ENCODE data around the gene KDM1A. TPM values are rescaled to one million over a fixed set of nuclear protein-coding genes. Genes with fewer than 3 reads are reported as not detected.

Gene KDM1A
- total and polyA plus RNA-seq, 9 of the 15 experiments (the other 6 are each of a cell fraction or from before 2014, with no cell fraction given): 59.2 to 181 (median 168) TPM

DNA sequence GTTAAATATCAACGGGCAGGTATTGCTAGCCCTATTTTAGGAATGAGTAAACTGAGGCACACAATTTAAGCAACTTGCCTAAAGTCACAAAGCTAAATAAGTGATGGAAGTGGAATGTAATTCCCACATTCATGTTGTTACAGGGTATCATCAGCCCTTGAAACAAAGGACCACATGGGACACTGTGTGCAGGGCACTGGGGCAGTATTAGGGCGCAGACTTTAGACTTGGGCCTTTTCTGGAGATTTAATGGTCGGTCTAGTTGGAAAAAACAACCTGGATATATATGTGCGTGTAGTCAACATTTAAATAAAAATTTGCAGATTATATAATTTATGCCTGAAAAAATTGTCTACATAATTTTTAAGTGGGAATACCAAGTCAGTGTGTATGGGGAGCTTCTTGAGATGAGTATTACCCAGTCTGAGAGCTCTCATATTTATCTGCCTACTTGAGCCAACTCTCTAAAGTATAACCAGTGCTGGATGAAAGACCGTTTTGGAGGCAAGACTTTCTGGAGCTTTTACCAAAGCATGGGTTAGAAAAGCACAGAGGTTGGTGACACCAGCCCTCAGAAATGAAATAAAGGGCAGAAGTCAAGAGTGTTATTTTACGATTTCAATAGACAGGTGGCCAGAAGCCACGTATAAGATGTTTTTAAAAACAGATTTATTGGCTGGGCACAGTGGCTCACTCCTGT lies 1.6 kb downstream of the KDM1A start:
- Histone ChIP-seq H3K4me2 (ENCODE audit: insufficient read depth, low read length) (peak overlapping the region; percentile 96), H3K4me1 (replicated peaks in 1 of 2; ENCODE audit: control insufficient read depth in 2 of 2, insufficient read depth in 2 of 2, low read length in 2 of 2) (peaks cover 7 to 11% of the 10 kb centered on the region in 2 experiments; a peak in 4 of 5 replicates), H3K9me1 (ENCODE audit: control insufficient read depth, insufficient read depth, low read length) (no peaks in the 10 kb centered on the region), H3K27me3 (ENCODE audit: control insufficient read depth in 2 of 2, insufficient read depth in 2 of 2, low read length in 2 of 2) (no peaks in the 10 kb centered on the region), H3K27ac (ENCODE audit: extremely low read depth, low read depth, low read length) (peak overlapping the region; percentile 91), H3K4me3 (peak overlapping the region; percentile 94), H3K36me3 (ENCODE audit: control insufficient read depth, insufficient read depth, low read length) (peaks cover 13% of the 10 kb centered on the region; the same call in 2 of the 3 replicates), H3K9me3 (replicated peaks; ENCODE audit: control insufficient read depth, insufficient read depth, low read depth, low read length) (peaks cover 14% of the 10 kb centered on the region; the same call in 1 of the 2 replicates), H2AFZ (ENCODE audit: low read depth, low read length) (no peak overlapping the region), H3K79me2 (ENCODE audit: control insufficient read depth, insufficient read depth, low read length) (peaks cover 70% of the 10 kb centered on the region), H3K9ac (ENCODE audit: insufficient read depth in 1 of 2, low read depth in 2 of 2, low read length in 2 of 2) (peak overlapping the region; percentile 53 to 98), H4K20me1 (replicated peaks; ENCODE audit: control insufficient read depth, insufficient read depth, low read length) (peaks cover 3% of the 10 kb centered on the region; the same call in 1 of the 2 replicates)
- ChIA-PET CTCF (ENCODE audit: low intra/inter-chr PET ratio) (no interaction called here), POLR2A (interaction anchor here (0.7 to 2.9 kb wide), 5 partner anchors 9 to 100 kb away, joined by 3 to 22 read pairs (median 3); no protein-coding TSS in a partner anchor)
- 15% methylated on average over 7 of the region's 7 CpGs for WGBS (ENCODE audit: insufficient coverage, low coverage, missing lambda C conversion rate)
- no peak for FAIRE-seq
- TF ChIP-seq MYC (IDR thresholded peaks at IDR 0.05; ENCODE audit: low read depth, low read length) (0 out of 2 replicates have a peak, but pooled peaks have one; percentile 13), MYC (CRISPR knock-in tag; IDR thresholded peaks at IDR 0.05; ENCODE audit: borderline replicate concordance, low read depth) (no peak), DMBX1 (CRISPR knock-in tag; IDR thresholded peaks at IDR 0.05; ENCODE audit: borderline replicate concordance) (no peak), BCOR (IDR thresholded peaks at IDR 0.05) (peak; percentile 44; the same call in 1 of the 2 replicates), ZNF644 (tag; IDR thresholded peaks at IDR 0.05; ENCODE audit: low read depth) (no peak), MAZ (CRISPR knock-in tag; conservative IDR thresholded peaks at IDR 0.05 in 1 of 2, IDR thresholded peaks at IDR 0.05 in 1 of 2) (no peak), KDM5B (IDR thresholded peaks at IDR 0.05; ENCODE audit: insufficient replicate concordance, low read depth, low read length) (peak; percentile 5), ADNP (tag; IDR thresholded peaks at IDR 0.05) (0 out of 2 replicates have a peak, but pooled peaks have one; percentile 21)
- TF ChIP-seq, protein P1, sequence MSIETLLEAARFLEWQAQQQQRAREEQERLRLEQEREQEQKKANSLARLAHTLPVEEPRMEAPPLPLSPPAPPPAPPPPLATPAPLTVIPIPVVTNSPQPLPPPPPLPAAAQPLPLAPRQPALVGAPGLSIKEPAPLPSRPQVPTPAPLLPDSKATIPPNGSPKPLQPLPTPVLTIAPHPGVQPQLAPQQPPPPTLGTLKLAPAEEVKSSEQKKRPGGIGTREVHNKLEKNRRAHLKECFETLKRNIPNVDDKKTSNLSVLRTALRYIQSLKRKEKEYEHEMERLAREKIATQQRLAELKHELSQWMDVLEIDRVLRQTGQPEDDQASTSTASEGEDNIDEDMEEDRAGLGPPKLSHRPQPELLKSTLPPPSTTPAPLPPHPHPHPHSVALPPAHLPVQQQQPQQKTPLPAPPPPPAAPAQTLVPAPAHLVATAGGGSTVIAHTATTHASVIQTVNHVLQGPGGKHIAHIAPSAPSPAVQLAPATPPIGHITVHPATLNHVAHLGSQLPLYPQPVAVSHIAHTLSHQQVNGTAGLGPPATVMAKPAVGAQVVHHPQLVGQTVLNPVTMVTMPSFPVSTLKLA (conservative IDR thresholded peaks at IDR 0.05): 0 out of 4 replicates have a peak, but pooled peaks have one; percentile 7 to 8
- no TSS peak for BruUV-seq (replicated peaks)
- intact Hi-C loops (cut with micrococcal nuclease) (no loop called here), in situ Hi-C loops (cut with MboI) (no loop called here)
- peak in 1 of 4 experiments; percentile 12 for DNase-seq (ENCODE audit: extremely low read depth in 1 of 4, low spot score in 3 of 4)
- ATAC-seq: peak; percentile 18; the same call in 1 of the 3 replicates

Data from K562 (cell line).